NK-92 (cell line): Measurements from ENCODE around the gene LILRB2.
"Not testable (repeated sequence)": the region's sequence is repeated elsewhere in the genome, so short reads cannot be mapped to it uniquely, and the experiment has no call there.

Source experiments
- DNase-seq: peaks from one replicate; lab custom pipeline; 2025; ENCODE audit not compliant: unreplicated experiment; lab: John Stamatoyannopoulos, UW

Gene LILRB2

GRCh38 chr19:54245936-54246335, 35.0 kb downstream of the LILRB2 start:
- DNase-seq = no peak

- DNase-seq = not testable (repeated sequence)
Observed at GRCh38 chr19:54243809-54244208, 37.1 kb downstream of the LILRB2 start.

GRCh38 chr19:54242646-54243045, 38.3 kb downstream of the LILRB2 start, which contains the start of gene LILRA6:
Gene LILRA6, minus strand, starts transcription at chr19:54242790.
- not testable (repeated sequence) for DNase-seq

- DNase-seq = not testable (repeated sequence)
Observed at GRCh38 chr19:54242234-54242633, 38.7 kb downstream of the LILRB2 start.

GRCh38 chr19:54240372-54241336, 40.3 kb downstream of the LILRB2 start:
- DNase-seq = not testable (repeated sequence)

GRCh38 chr19:54239491-54240371, 41.2 kb downstream of the LILRB2 start:
- DNase-seq = not testable (repeated sequence)

- DNase-seq = no peak
Observed at GRCh38 chr19:54233941-54234340, 47.0 kb downstream of the LILRB2 start.

GRCh38 chr19:54231077-54231931, 49.6 kb downstream of the LILRB2 start:
- no peak for DNase-seq

- no peak for DNase-seq
Observed at GRCh38 chr19:54230031-54230430, 50.9 kb downstream of the LILRB2 start.

- DNase-seq = no peak
Observed at GRCh38 chr19:54229146-54229545, 51.8 kb downstream of the LILRB2 start.

GRCh38 chr19:54224619-54225018, 56.3 kb downstream of the LILRB2 start:
- DNase-seq = not testable (repeated sequence)

- not testable (repeated sequence) for DNase-seq
Observed at GRCh38 chr19:54223937-54224281, 57.0 kb downstream of the LILRB2 start.
